ENCODE data around the gene FBXL7. TPM values are rescaled to one million over a fixed set of nuclear protein-coding genes. Genes with fewer than 3 reads are reported as not detected.

The FBXL7 gene
- total and polyA plus RNA-seq, 2 of the 8 experiments (the other 6 are each of a cell fraction or from before 2014, with no cell fraction given): 17.7 to 17.8 TPM

GRCh38 chr5:15489571-15490235 is 10.3 kb upstream of the FBXL7 start:
- Histone ChIP-seq H3K36me3 (ENCODE audit: control insufficient read depth in 2 of 4, insufficient read depth in 4 of 4, low read length in 3 of 4) (no peaks in the 10 kb centered on the region), H3K18ac (ENCODE audit: extremely low read depth, low read length) (no peak overlapping the region), H3K79me2 (ENCODE audit: control insufficient read depth in 1 of 2, insufficient read depth in 2 of 2, low read length in 2 of 2) (no peaks in the 10 kb centered on the region), H2BK12ac (ENCODE audit: low read depth, low read length) (no peak overlapping the region), H2BK15ac (ENCODE audit: low read length) (no peak overlapping the region), H3K14ac (ENCODE audit: insufficient read length) (no peak overlapping the region), H2AFZ (ENCODE audit: low read length) (0 out of 2 replicates have a peak overlapping the region, but pooled peaks have one; percentile 42), H3K27me3 (replicated peaks in 1 of 4; ENCODE audit: control insufficient read depth in 3 of 4, extremely low read depth in 1 of 4, insufficient read depth in 3 of 4, low read length in 3 of 4) (no peaks in the 10 kb centered on the region), H3K23me2 (ENCODE audit: low read depth, low read length) (no peaks in the 10 kb centered on the region), H3K9ac (replicated peaks in 1 of 4; ENCODE audit: extremely low read depth in 1 of 4, low read depth in 3 of 4, low read length in 3 of 4) (no peak overlapping the region; a peak in 1 of 7 replicates), H4K91ac (replicated peaks; ENCODE audit: insufficient read length, low read length) (no peak overlapping the region), H3K9me3 (ENCODE audit: insufficient read depth in 2 of 2, low read depth in 1 of 2, low read length in 1 of 2) (no peaks in the 10 kb centered on the region), H2BK5ac (ENCODE audit: low read depth, low read length) (no peak overlapping the region), H2AK5ac (ENCODE audit: low read depth, low read length) (no peak overlapping the region), H3K4me2 (ENCODE audit: insufficient read depth in 1 of 2, low read depth in 2 of 2, low read length in 2 of 2) (no peak overlapping the region), H4K20me1 (replicated peaks in 1 of 2; ENCODE audit: control insufficient read depth in 1 of 2, insufficient read depth in 2 of 2, low read length in 2 of 2) (no peaks in the 10 kb centered on the region), H3K4ac (replicated peaks; ENCODE audit: insufficient read length, low read depth, low read length) (no peak overlapping the region), H3K79me1 (ENCODE audit: low read depth, low read length) (no peaks in the 10 kb centered on the region), H3K4me1 (replicated peaks in 1 of 4; ENCODE audit: control insufficient read depth in 3 of 4, insufficient read depth in 4 of 4, low read length in 3 of 4) (no peaks in the 10 kb centered on the region), H2BK120ac (replicated peaks; ENCODE audit: low read depth, low read length) (no peak overlapping the region), H3K27ac (ENCODE audit: low read depth, low read length) (no peak overlapping the region), H2BK20ac (ENCODE audit: low read length) (no peak overlapping the region), H3K56ac (replicated peaks; ENCODE audit: insufficient read length, low read depth, low read length) (no peak overlapping the region), H3K23ac (ENCODE audit: insufficient read length) (no peak overlapping the region), H3K4me3 (ENCODE audit: extremely low read depth in 1 of 4, insufficient read depth in 2 of 4, low read depth in 3 of 4, low read length in 4 of 4) (no peak overlapping the region), H4K8ac (ENCODE audit: extremely low read depth, insufficient read depth, low read length) (no peak overlapping the region), H4K5ac (ENCODE audit: insufficient read length, low read depth, low read length) (no peak overlapping the region)
- CTCF ChIA-PET (ENCODE audit: partially characterized antibody): interaction anchor here (1.0 to 1.1 kb wide), 2 partner anchors 27 to 193 kb away, joined by 3 read pairs; no protein-coding TSS in a partner anchor
- POLR2A ChIA-PET (ENCODE audit: partially characterized antibody): no interaction called here
- WGBS, 2 experiments (ENCODE audit: extremely low coverage in 1 of 2, insufficient coverage in 1 of 2, insufficient read length in 1 of 2, insufficient replicate concordance in 2 of 2, low coverage in 1 of 2, low lambda C conversion rate in 2 of 2, missing lambda C conversion rate in 1 of 2): 93% methylated on average over 5 of the region's 5 CpGs; no CpG with 5 or more reads in 1 of the 2 experiments
- DNase-seq (ENCODE audit: low read depth in 1 of 2, low spot score in 2 of 2) (no peak), FAIRE-seq (no peak)
- TF ChIP-seq KDM5A (IDR thresholded peaks at IDR 0.05; ENCODE audit: low read length): no peak
- no peak for TF ChIP-seq CREB1 (IDR thresholded peaks at IDR 0.05)
- no peak for TF ChIP-seq TCF12 (IDR thresholded peaks at IDR 0.05; ENCODE audit: low read depth, low read length)
- no peak for TF ChIP-seq TAF7 (optimal IDR thresholded peaks at IDR 0.05; ENCODE audit: borderline replicate concordance, low read depth, low read length)
- TF ChIP-seq, protein P1, sequence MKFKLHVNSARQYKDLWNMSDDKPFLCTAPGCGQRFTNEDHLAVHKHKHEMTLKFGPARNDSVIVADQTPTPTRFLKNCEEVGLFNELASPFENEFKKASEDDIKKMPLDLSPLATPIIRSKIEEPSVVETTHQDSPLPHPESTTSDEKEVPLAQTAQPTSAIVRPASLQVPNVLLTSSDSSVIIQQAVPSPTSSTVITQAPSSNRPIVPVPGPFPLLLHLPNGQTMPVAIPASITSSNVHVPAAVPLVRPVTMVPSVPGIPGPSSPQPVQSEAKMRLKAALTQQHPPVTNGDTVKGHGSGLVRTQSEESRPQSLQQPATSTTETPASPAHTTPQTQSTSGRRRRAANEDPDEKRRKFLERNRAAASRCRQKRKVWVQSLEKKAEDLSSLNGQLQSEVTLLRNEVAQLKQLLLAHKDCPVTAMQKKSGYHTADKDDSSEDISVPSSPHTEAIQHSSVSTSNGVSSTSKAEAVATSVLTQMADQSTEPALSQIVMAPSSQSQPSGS (IDR thresholded peaks at IDR 0.05; ENCODE audit: low read length): no peak
- no peak for TF ChIP-seq RNF2 (IDR thresholded peaks at IDR 0.05; ENCODE audit: borderline replicate concordance, low read depth, low read length, missing control alignments, poor library complexity, severe bottlenecking)
- TF ChIP-seq POU5F1 (IDR thresholded peaks at IDR 0.05; ENCODE audit: low read depth, low read length): no peak
- TF ChIP-seq TEAD4 (IDR thresholded peaks at IDR 0.05; ENCODE audit: low read depth, low read length): no peak
- TF ChIP-seq SP2 (IDR thresholded peaks at IDR 0.05; ENCODE audit: low read length): no peak
- TF ChIP-seq GABPA (IDR thresholded peaks at IDR 0.05; ENCODE audit: borderline replicate concordance, insufficient read depth, low read length): no peak
- no peak for TF ChIP-seq POLR2AphosphoS5 (IDR thresholded peaks at IDR 0.05; ENCODE audit: low read depth, low read length)
- no peak for TF ChIP-seq SIN3A (conservative IDR thresholded peaks at IDR 0.05 in 1 of 2, IDR thresholded peaks at IDR 0.05 in 1 of 2; ENCODE audit: low read depth in 1 of 2, low read length in 2 of 2)

Data from H1 (cell line).